Esophagus muscularis mucosa (tissue), 4 donors: ENCODE results near the gene ZKSCAN7. TPM values are rescaled to one million over a fixed set of nuclear protein-coding genes. Genes with fewer than 3 reads are reported as not detected.
"Not testable (repeated sequence)": the region's sequence is repeated elsewhere in the genome, so short reads cannot be mapped to it uniquely, and the experiment has no call there.

Experiments used
- DNase-seq: peaks from one replicate; pipeline ENCODE4 v3.0.0-alpha.2; 2017; ENCODE audit errors: extremely low spot score
- H3K27ac ChIP-seq, 4 donors: fragments of 200-600 bp; sonication (generic); replicated peaks in 1 of 4; 1 replicate in 3 of 4; 2 replicates in 1 of 4; pipeline ENCODE4 v1.5.1; 2016 to 2019; ENCODE audit warnings: mild to moderate bottlenecking in 1 of 4
- H3K27me3 ChIP-seq, 4 donors: fragments of 200-600 bp; sonication (generic); one replicate each; pipeline versions ENCODE4 v1.5.1 to v1.6.0; 2016 to 2019
- H3K36me3 ChIP-seq, 4 donors: fragments of 200-600 bp; sonication (generic); one replicate each; pipeline ENCODE4 v1.5.1; 2016 to 2019
- H3K4me1 ChIP-seq, 4 donors: fragments of 200-600 bp; sonication (generic); one replicate each; pipeline ENCODE4 v1.5.1; 2016 to 2019
- H3K4me3 ChIP-seq, 4 donors: fragments of 200-600 bp; sonication (generic); 1 replicate in 2 of 4; 2 replicates in 2 of 4; pipeline ENCODE4 v1.5.1; 2016 to 2019; ENCODE audit warnings: mild to moderate bottlenecking in 4 of 4, moderate library complexity in 1 of 4
- H3K9me3 ChIP-seq, 4 donors: fragments of 200-600 bp; sonication (generic); 1 replicate in 3 of 4; 2 replicates in 1 of 4; pipeline ENCODE4 v1.5.1; 2016 to 2019
- EP300 ChIP-seq: sonication (generic); formaldehyde crosslinking; IDR thresholded peaks from one replicate; pipeline ENCODE4 v1.6.1; 2017; ENCODE audit warnings: antibody characterized with exemption
- POLR2A ChIP-seq: fragments of 450-650 bp; IDR thresholded peaks from one replicate; pipeline ENCODE4 v1.6.1; 2017; ENCODE audit warnings: antibody characterized with exemption, moderate library complexity, mild to moderate bottlenecking, low read depth
- POLR2AphosphoS5 ChIP-seq, 2 donors: sonication (generic); formaldehyde crosslinking; IDR thresholded peaks; one replicate each; pipeline ENCODE4 v1.6.1; 2017; ENCODE audit warnings: antibody characterized with exemption in 2 of 2
- WGBS: methylation state at CpG from one replicate; pipeline ENCODE4 v1.1.5; 2018; 5-methylcytosine and 5-hydroxymethylcytosine counted together
- intact Hi-C: fragments of 100-400 bp; cut with DNase I; formaldehyde crosslinking; loops from one replicate; pipeline ENCODE4 v1.15.1; 2023
- total RNA-seq, 4 donors: library from RNA; depleted of rRNA; stranded (reverse); fragments of >200 nt; gene quantifications; one replicate each; pipeline versions ENCODE4 v1.1.0 to v1.2.1, GENCODE V29; 2016
- TF ChIP-seq, protein P1 (sequence below), 3 experiments: fragments of 200-600 bp in 2 of 3; fragments of 450-650 bp in 1 of 3; sonication (generic) in 2 of 3; IDR thresholded peaks; one replicate each; pipeline ENCODE4 v1.5.1; 2017 to 2019; ENCODE audit warnings: antibody characterized with exemption in 3 of 3, mild to moderate bottlenecking in 2 of 3, moderate library complexity in 1 of 3

ZKSCAN7 gene
- total RNA-seq, 4 donors from 2014 or later: 1.8 to 6.6 (median 3.9) TPM

GRCh38 chr3:44535364-44535763 is 19.6 kb upstream of the ZKSCAN7 start:
- intact Hi-C loops: no loop called here
- WGBS: 15% methylated on average over 1 of the region's 1 CpG
- Histone ChIP-seq H3K4me3 (no peak overlapping the region), H3K27me3 (peaks cover 0 to 53% (median 0%) of the 10 kb centered on the region in 4 donors), H3K9me3 (no peaks in the 10 kb centered on the region), H3K27ac (no peak overlapping the region), H3K36me3 (no peaks in the 10 kb centered on the region), H3K4me1 (no peaks in the 10 kb centered on the region)
- no peak for DNase-seq
- TF ChIP-seq, protein P1, sequence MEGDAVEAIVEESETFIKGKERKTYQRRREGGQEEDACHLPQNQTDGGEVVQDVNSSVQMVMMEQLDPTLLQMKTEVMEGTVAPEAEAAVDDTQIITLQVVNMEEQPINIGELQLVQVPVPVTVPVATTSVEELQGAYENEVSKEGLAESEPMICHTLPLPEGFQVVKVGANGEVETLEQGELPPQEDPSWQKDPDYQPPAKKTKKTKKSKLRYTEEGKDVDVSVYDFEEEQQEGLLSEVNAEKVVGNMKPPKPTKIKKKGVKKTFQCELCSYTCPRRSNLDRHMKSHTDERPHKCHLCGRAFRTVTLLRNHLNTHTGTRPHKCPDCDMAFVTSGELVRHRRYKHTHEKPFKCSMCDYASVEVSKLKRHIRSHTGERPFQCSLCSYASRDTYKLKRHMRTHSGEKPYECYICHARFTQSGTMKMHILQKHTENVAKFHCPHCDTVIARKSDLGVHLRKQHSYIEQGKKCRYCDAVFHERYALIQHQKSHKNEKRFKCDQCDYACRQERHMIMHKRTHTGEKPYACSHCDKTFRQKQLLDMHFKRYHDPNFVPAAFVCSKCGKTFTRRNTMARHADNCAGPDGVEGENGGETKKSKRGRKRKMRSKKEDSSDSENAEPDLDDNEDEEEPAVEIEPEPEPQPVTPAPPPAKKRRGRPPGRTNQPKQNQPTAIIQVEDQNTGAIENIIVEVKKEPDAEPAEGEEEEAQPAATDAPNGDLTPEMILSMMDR (IDR thresholded peaks at IDR 0.05): no peak
- TF ChIP-seq POLR2A: no peak
- no peak for TF ChIP-seq POLR2AphosphoS5 (IDR thresholded peaks at IDR 0.05)
- TF ChIP-seq EP300: no peak

GRCh38 chr3:44544811-44545210 is 10.2 kb upstream of the ZKSCAN7 start:
- H3K27ac ChIP-seq, H3K4me3 ChIP-seq, H3K36me3 ChIP-seq, DNase-seq, intact Hi-C loops, H3K9me3 ChIP-seq, H3K4me1 ChIP-seq: not testable (repeated sequence)
- 53% methylated on average over 1 of the region's 1 CpG for WGBS
- H3K27me3 ChIP-seq: peaks cover 0 to 36% (median 2%) of the 10 kb centered on the region in 4 donors

- peaks cover 0 to 30% (median 8%) of the 10 kb centered on the region in 4 donors for H3K36me3 ChIP-seq
- H3K9me3 ChIP-seq: no peaks in the 10 kb centered on the region
- H3K4me1 ChIP-seq: peaks cover 10 to 28% (median 12%) of the 10 kb centered on the region in 4 donors
- H3K27ac ChIP-seq: peak overlapping the region in 3 of 4 donors; percentile 78 to 81 (median 79)
- DNase-seq: no peak
- 9% methylated on average over 5 of the region's 5 CpGs for WGBS
- intact Hi-C loops: no loop called here
- H3K4me3 ChIP-seq: peak overlapping the region; percentile 65 to 88 (median 80)
- H3K27me3 ChIP-seq: peaks cover 0 to 24% (median 0%) of the 10 kb centered on the region in 4 donors
- no peak for TF ChIP-seq POLR2A
- TF ChIP-seq, protein P1 (IDR thresholded peaks at IDR 0.05): no peak
- no peak for TF ChIP-seq EP300
- no peak for TF ChIP-seq POLR2AphosphoS5 (IDR thresholded peaks at IDR 0.05)
Measured at GRCh38 chr3:44555723-44556122, 730 bp downstream of the ZKSCAN7 start.

DNA sequence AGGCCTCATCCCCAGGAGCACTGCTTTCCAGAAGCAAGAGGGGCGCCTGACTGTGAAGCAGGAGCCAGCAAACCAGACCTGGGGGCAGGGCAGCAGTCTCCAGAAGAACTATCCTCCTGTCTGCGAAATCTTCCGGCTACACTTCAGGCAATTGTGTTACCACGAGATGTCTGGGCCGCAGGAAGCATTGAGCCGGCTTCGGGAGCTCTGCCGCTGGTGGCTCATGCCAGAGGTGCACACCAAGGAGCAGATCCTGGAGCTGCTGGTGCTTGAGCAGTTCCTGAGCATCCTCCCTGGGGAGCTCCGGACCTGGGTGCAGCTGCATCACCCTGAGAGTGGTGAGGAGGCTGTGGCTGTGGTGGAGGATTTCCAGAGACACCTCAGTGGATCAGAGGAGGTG is 2.1 kb downstream of the ZKSCAN7 start:
- 92% methylated on average over 4 of the region's 9 CpGs for WGBS
- Histone ChIP-seq H3K4me3 (no peak overlapping the region), H3K36me3 (peaks cover 0 to 44% (median 18%) of the 10 kb centered on the region in 4 donors), H3K27me3 (peaks cover 0 to 12% (median 0%) of the 10 kb centered on the region in 4 donors), H3K4me1 (peaks cover 10 to 28% (median 12%) of the 10 kb centered on the region in 4 donors), H3K9me3 (no peaks in the 10 kb centered on the region), H3K27ac (no peak overlapping the region)
- intact Hi-C loops: no loop called here
- DNase-seq: no peak
- TF ChIP-seq POLR2AphosphoS5 (IDR thresholded peaks at IDR 0.05) (no peak), EP300 (no peak), POLR2A (no peak)
- TF ChIP-seq, protein P1 (IDR thresholded peaks at IDR 0.05): no peak

GRCh38 chr3:44561076-44561475 is 6.1 kb downstream of the ZKSCAN7 start:
- Histone ChIP-seq H3K36me3 (peaks cover 2 to 60% (median 32%) of the 10 kb centered on the region in 4 donors), H3K4me1 (peaks cover 1 to 13% (median 5%) of the 10 kb centered on the region in 4 donors), H3K4me3 (no peak overlapping the region), H3K27me3 (no peaks in the 10 kb centered on the region), H3K27ac (no peak overlapping the region), H3K9me3 (no peaks in the 10 kb centered on the region)
- WGBS: 87% methylated on average over 1 of the region's 1 CpG
- TF ChIP-seq, protein P1 (IDR thresholded peaks at IDR 0.05): no peak
- TF ChIP-seq POLR2AphosphoS5 (IDR thresholded peaks at IDR 0.05): no peak
- TF ChIP-seq EP300: no peak
- DNase-seq: no peak
- intact Hi-C loops: no loop called here
